ENCODE results near the gene GREM1. TPM values are rescaled to one million over a fixed set of nuclear protein-coding genes. Genes with fewer than 3 reads are reported as not detected.

Gene GREM1
- total and polyA plus RNA-seq, 2 experiments from 2014 or later: 0.27 to 1.0 TPM

- H3K36me3 ChIP-seq (ENCODE audit: insufficient read depth): no peaks in the 10 kb centered on the region
- no peak overlapping the region for H3K4me3 ChIP-seq
- H3K4me1 Mint-ChIP-seq: peaks cover 3% of the 10 kb centered on the region; the same call in 2 of the 3 replicates
- no peaks in the 10 kb centered on the region for H3K27me3 ChIP-seq (ENCODE audit: insufficient read depth)
- H3K27ac Mint-ChIP-seq: no peak overlapping the region
- H3F3A ChIP-seq (replicated peaks; ENCODE audit: low read depth): no peaks in the 10 kb centered on the region
- no peak overlapping the region for H3K4me3 Mint-ChIP-seq
- H3K79me2 ChIP-seq (replicated peaks; ENCODE audit: insufficient read depth): no peaks in the 10 kb centered on the region
- peaks cover 2% of the 10 kb centered on the region for H3K27me3 Mint-ChIP-seq (ENCODE audit: insufficient read depth, low read depth, poor library complexity)
- no peaks in the 10 kb centered on the region for H3K36me3 Mint-ChIP-seq (ENCODE audit: low read depth)
- no peak overlapping the region for H3K4me2 ChIP-seq
- ATAC-seq: no peak
- no peaks in the 10 kb centered on the region for H3K9me3 Mint-ChIP-seq
- no peaks in the 10 kb centered on the region for H4K20me1 ChIP-seq (replicated peaks; ENCODE audit: insufficient read depth)
- no peak overlapping the region for H3K27ac ChIP-seq (ENCODE audit: low read depth)
- no peaks in the 10 kb centered on the region for H3K9me2 ChIP-seq (ENCODE audit: insufficient read depth)
- TF ChIP-seq, protein P1, sequence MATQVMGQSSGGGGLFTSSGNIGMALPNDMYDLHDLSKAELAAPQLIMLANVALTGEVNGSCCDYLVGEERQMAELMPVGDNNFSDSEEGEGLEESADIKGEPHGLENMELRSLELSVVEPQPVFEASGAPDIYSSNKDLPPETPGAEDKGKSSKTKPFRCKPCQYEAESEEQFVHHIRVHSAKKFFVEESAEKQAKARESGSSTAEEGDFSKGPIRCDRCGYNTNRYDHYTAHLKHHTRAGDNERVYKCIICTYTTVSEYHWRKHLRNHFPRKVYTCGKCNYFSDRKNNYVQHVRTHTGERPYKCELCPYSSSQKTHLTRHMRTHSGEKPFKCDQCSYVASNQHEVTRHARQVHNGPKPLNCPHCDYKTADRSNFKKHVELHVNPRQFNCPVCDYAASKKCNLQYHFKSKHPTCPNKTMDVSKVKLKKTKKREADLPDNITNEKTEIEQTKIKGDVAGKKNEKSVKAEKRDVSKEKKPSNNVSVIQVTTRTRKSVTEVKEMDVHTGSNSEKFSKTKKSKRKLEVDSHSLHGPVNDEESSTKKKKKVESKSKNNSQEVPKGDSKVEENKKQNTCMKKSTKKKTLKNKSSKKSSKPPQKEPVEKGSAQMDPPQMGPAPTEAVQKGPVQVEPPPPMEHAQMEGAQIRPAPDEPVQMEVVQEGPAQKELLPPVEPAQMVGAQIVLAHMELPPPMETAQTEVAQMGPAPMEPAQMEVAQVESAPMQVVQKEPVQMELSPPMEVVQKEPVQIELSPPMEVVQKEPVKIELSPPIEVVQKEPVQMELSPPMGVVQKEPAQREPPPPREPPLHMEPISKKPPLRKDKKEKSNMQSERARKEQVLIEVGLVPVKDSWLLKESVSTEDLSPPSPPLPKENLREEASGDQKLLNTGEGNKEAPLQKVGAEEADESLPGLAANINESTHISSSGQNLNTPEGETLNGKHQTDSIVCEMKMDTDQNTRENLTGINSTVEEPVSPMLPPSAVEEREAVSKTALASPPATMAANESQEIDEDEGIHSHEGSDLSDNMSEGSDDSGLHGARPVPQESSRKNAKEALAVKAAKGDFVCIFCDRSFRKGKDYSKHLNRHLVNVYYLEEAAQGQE (IDR thresholded peaks at IDR 0.05; ENCODE audit: unreplicated experiment): no peak
- no peak for TF ChIP-seq ZNF331 (CRISPR knock-in tag; IDR thresholded peaks at IDR 0.05; ENCODE audit: low read depth)
- TF ChIP-seq EZH2phosphoT487 (IDR thresholded peaks at IDR 0.05; ENCODE audit: unreplicated experiment): no peak
- TF ChIP-seq EZH2 (IDR thresholded peaks at IDR 0.05; ENCODE audit: low read depth, unreplicated experiment): no peak
- TF ChIP-seq, protein P2, sequence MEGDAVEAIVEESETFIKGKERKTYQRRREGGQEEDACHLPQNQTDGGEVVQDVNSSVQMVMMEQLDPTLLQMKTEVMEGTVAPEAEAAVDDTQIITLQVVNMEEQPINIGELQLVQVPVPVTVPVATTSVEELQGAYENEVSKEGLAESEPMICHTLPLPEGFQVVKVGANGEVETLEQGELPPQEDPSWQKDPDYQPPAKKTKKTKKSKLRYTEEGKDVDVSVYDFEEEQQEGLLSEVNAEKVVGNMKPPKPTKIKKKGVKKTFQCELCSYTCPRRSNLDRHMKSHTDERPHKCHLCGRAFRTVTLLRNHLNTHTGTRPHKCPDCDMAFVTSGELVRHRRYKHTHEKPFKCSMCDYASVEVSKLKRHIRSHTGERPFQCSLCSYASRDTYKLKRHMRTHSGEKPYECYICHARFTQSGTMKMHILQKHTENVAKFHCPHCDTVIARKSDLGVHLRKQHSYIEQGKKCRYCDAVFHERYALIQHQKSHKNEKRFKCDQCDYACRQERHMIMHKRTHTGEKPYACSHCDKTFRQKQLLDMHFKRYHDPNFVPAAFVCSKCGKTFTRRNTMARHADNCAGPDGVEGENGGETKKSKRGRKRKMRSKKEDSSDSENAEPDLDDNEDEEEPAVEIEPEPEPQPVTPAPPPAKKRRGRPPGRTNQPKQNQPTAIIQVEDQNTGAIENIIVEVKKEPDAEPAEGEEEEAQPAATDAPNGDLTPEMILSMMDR (conservative IDR thresholded peaks at IDR 0.05; ENCODE audit: low read depth in 2 of 2): no peak
- TF ChIP-seq ZNF114 (CRISPR knock-in tag; IDR thresholded peaks at IDR 0.05): no peak
- no peak for TF ChIP-seq CREB1 (CRISPR knock-in tag; IDR thresholded peaks at IDR 0.05; ENCODE audit: low read depth)
- DNase-seq (ENCODE audit: low spot score): no peak
- H2AFZ ChIP-seq: no peak overlapping the region
- H3K4me1 ChIP-seq (ENCODE audit: insufficient read depth): peaks cover 5% of the 10 kb centered on the region; the same call in 1 of the 2 replicates
These were observed 66.8 kb downstream of the GREM1 start for GRCh38 chr15:32784581-32784980.

DNA sequence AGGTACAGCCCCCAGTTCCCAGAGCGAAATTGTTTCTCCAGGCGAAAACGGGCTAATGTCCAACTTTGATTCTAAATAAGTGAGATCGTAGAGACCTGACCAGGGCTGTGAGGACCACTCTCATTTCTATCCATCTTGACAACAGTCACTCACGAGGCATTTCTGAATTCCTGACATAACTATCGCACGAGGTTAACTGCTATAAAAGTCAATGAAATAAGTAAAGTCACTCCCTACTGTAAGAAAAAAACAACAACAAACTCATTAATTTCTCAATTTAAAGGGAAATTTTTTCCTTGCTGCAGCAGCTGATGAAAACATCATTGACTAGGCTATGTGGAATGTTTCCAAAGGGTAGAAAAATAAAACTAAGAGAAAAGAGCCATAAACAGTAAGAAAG, 69.1 kb downstream of the GREM1 start:
- no peak for ATAC-seq
- Histone ChIP-seq H3K79me2 (replicated peaks; ENCODE audit: insufficient read depth) (no peaks in the 10 kb centered on the region), H4K20me1 (replicated peaks; ENCODE audit: insufficient read depth) (no peaks in the 10 kb centered on the region), H3K27me3 (ENCODE audit: insufficient read depth) (no peaks in the 10 kb centered on the region), H3K4me2 (no peak overlapping the region), H3K4me1 (ENCODE audit: insufficient read depth) (peaks cover 10% of the 10 kb centered on the region; the same call in 1 of the 2 replicates), H3K4me3 (no peak overlapping the region), H3F3A (replicated peaks; ENCODE audit: low read depth) (no peaks in the 10 kb centered on the region), H3K27ac (ENCODE audit: low read depth) (no peak overlapping the region), H3K36me3 (ENCODE audit: insufficient read depth) (no peaks in the 10 kb centered on the region), H3K9me2 (ENCODE audit: insufficient read depth) (no peaks in the 10 kb centered on the region), H2AFZ (no peak overlapping the region)
- no peak overlapping the region for H3K27ac Mint-ChIP-seq
- H3K9me3 Mint-ChIP-seq: no peaks in the 10 kb centered on the region
- no peak for DNase-seq (ENCODE audit: low spot score)
- no peaks in the 10 kb centered on the region for H3K36me3 Mint-ChIP-seq (ENCODE audit: low read depth)
- peaks cover 13% of the 10 kb centered on the region for H3K4me1 Mint-ChIP-seq
- peaks cover 2% of the 10 kb centered on the region for H3K27me3 Mint-ChIP-seq (ENCODE audit: insufficient read depth, low read depth, poor library complexity)
- no peak overlapping the region for H3K4me3 Mint-ChIP-seq
- no peak for TF ChIP-seq ZNF462 (CRISPR knock-in tag; IDR thresholded peaks at IDR 0.05)
- TF ChIP-seq EZH2phosphoT487 (IDR thresholded peaks at IDR 0.05; ENCODE audit: unreplicated experiment): no peak
- TF ChIP-seq, protein P3, sequence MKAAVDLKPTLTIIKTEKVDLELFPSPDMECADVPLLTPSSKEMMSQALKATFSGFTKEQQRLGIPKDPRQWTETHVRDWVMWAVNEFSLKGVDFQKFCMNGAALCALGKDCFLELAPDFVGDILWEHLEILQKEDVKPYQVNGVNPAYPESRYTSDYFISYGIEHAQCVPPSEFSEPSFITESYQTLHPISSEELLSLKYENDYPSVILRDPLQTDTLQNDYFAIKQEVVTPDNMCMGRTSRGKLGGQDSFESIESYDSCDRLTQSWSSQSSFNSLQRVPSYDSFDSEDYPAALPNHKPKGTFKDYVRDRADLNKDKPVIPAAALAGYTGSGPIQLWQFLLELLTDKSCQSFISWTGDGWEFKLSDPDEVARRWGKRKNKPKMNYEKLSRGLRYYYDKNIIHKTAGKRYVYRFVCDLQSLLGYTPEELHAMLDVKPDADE (IDR thresholded peaks at IDR 0.05): no peak

Data from GM23338 (cell line).